NCI-H524 treated with DMSO at 0.1 percent for 48 hours (cell line): ENCODE results near the gene MAGOHB.
"Not testable (repeated sequence)": the region's sequence is repeated elsewhere in the genome, so short reads cannot be mapped to it uniquely, and the experiment has no call there.

Experiments used
- DNase-seq: peaks from one replicate; lab custom pipeline; 2025; lab: John Stamatoyannopoulos, UW

The MAGOHB gene

GRCh38 chr12:10612110-10612509 lies 1.3 kb downstream of the MAGOHB start:
- no peak for DNase-seq

GRCh38 chr12:10611258-10611657 lies 2.2 kb downstream of the MAGOHB start:
- not testable (repeated sequence) for DNase-seq

- DNase-seq = no peak
These were observed 3.2 kb downstream of the MAGOHB start for GRCh38 chr12:10610188-10610587.

- no peak for DNase-seq
These were observed 5.4 kb downstream of the MAGOHB start for GRCh38 chr12:10607885-10608458.

- no peak for DNase-seq
These were observed 11.5 kb downstream of the MAGOHB start for GRCh38 chr12:10601860-10602259.

- DNase-seq = no peak
These were observed 12.4 kb downstream of the MAGOHB start for GRCh38 chr12:10600988-10601387.

- no peak for DNase-seq
These were observed 17.5 kb downstream of the MAGOHB start for GRCh38 chr12:10595881-10596280.

- no peak for DNase-seq
These were observed 22.4 kb downstream of the MAGOHB start for GRCh38 chr12:10590966-10591365.

GRCh38 chr12:10584415-10584814 lies 29.0 kb downstream of the MAGOHB start:
- DNase-seq = no peak

- DNase-seq = no peak
These were observed 30.7 kb downstream of the MAGOHB start for GRCh38 chr12:10582704-10583103.

GRCh38 chr12:10582133-10582532 lies 31.3 kb downstream of the MAGOHB start:
- not testable (repeated sequence) for DNase-seq

GRCh38 chr12:10574307-10574706 lies 39.1 kb downstream of the MAGOHB start:
- no peak for DNase-seq

- peak; percentile 39 for DNase-seq
These were observed 41.4 kb downstream of the MAGOHB start for GRCh38 chr12:10572021-10572490.

- DNase-seq = no peak
These were observed 42.3 kb downstream of the MAGOHB start for GRCh38 chr12:10571141-10571540.

GRCh38 chr12:10567813-10568212 lies 45.6 kb downstream of the MAGOHB start:
- DNase-seq = no peak

- DNase-seq = no peak
These were observed 49.4 kb downstream of the MAGOHB start for GRCh38 chr12:10563966-10564365.

GRCh38 chr12:10563002-10563401 lies 50.4 kb downstream of the MAGOHB start:
- no peak for DNase-seq

GRCh38 chr12:10562306-10562933 lies 51.0 kb downstream of the MAGOHB start:
- DNase-seq = no peak

GRCh38 chr12:10559244-10559643 lies 54.2 kb downstream of the MAGOHB start:
- DNase-seq = no peak

- DNase-seq = no peak
These were observed 54.6 kb downstream of the MAGOHB start for GRCh38 chr12:10558789-10559188.

- no peak for DNase-seq
These were observed 55.1 kb downstream of the MAGOHB start for GRCh38 chr12:10558301-10558700.

GRCh38 chr12:10557766-10558165 lies 55.6 kb downstream of the MAGOHB start:
- no peak for DNase-seq

GRCh38 chr12:10557329-10557728 lies 56.1 kb downstream of the MAGOHB start:
- peak; percentile 12 for DNase-seq
